HG03520 (cell line): ENCODE measurements around the gene VEZT.
"Not testable (repeated sequence)": the region's sequence is repeated elsewhere in the genome, so short reads cannot be mapped to it uniquely, and the experiment has no call there.

Experiments used
- ATAC-seq: cut with Tn5 transposase; IDR thresholded peaks from one replicate; pipeline ENCODE4 v1.9.1; 2021; ENCODE audit warnings: mild to moderate bottlenecking, moderate library complexity; ENCODE audit not compliant: unreplicated experiment

VEZT gene

GRCh38 chr12:95217377-95218149 lies at the start of gene VEZT, which contains the start of gene FGD6:
TSS of gene VEZT (plus strand) at chr12:95217807. CDS start at chr12:95217851, 44 bp downstream.
TSS of gene FGD6 (minus strand) at chr12:95217467. CDS start at chr12:95217240, 227 bp downstream.
- peak; percentile 83 for ATAC-seq

DNA sequence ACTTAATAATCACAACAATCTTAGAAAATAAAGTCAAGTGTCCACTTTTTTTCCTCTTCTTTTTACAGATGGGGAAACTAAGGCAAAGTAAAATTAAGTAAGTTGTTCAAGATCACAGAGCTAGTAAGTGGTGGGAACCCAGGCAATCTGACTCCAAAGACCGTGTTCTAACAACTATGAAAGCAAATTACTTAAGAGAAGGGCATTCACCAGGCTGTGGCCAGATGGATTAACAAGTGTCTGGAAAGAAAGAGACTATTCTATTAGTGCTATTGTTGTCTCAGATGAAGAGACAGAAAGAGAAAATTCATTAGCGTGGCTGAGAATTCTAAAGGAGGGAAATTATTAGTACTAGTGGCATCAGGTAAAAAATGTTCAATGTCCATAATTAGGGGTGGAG lies 48.9 kb upstream of the VEZT start:
- ATAC-seq, result no peak

- ATAC-seq, result no peak
Observed at GRCh38 chr12:95169368-95169767, 48.2 kb upstream of the VEZT start.

GRCh38 chr12:95173392-95174251 lies 44.0 kb upstream of the VEZT start:
- no peak for ATAC-seq

DNA sequence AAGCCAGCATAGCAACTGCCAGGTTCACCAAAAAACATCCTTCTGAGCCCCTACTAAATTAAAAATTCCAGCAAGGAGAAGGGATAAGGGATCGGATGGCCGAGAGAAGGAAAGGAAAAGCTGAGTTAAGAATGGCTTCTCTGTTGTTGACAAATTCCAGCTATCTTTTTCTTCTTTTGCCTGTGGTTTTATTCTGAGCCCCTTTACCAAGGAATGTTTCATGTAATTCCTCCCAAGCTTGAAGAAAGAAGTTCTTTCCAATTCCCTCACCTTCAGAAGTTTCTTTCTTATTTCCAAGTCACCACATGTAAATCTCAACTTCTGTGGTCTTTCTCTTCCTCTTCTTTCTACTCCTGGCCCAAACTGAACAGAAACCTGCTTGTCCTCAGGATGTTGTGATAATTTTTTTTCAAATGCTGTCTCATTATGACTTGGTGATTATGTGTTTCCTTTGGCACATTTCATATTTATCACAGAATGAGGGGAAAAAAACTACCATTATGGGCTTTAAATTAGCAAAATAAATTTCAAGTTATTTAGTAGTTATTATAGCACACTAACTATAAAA lies 40.3 kb upstream of the VEZT start:
- ATAC-seq, result no peak

GRCh38 chr12:95178136-95178535 lies 39.5 kb upstream of the VEZT start:
- ATAC-seq, result no peak

- no peak for ATAC-seq
Observed at GRCh38 chr12:95179011-95179410, 38.6 kb upstream of the VEZT start.

GRCh38 chr12:95181103-95181502 lies 36.5 kb upstream of the VEZT start:
- ATAC-seq, result no peak

GRCh38 chr12:95182868-95183415 lies 34.7 kb upstream of the VEZT start:
- peak; percentile 46 for ATAC-seq

GRCh38 chr12:95184121-95184520 lies 33.5 kb upstream of the VEZT start:
- no peak for ATAC-seq

GRCh38 chr12:95185072-95185471 lies 32.5 kb upstream of the VEZT start:
- ATAC-seq, result no peak

DNA sequence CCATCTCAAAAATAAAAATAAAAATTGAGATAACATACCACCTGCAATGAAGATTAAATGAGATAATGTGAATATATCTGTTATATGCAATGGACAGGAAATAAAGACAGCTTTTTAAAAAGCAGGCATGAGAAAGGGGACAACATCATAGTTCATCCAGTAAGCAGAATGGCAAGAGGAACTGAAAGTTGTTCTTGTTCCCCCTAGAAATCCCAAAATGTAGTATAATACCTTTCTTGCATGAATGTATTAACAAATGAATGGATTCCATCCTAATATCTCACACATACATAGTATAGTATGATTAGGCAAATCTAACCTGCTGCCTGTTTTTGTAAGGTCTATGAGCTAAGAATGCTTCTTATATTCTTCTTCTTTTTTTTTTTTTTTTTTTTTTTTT lies 31.8 kb upstream of the VEZT start:
- ATAC-seq, result no peak

GRCh38 chr12:95187865-95188415 lies 29.7 kb upstream of the VEZT start:
- no peak for ATAC-seq

- no peak for ATAC-seq
Observed at GRCh38 chr12:95191060-95191696, 26.4 kb upstream of the VEZT start.

DNA sequence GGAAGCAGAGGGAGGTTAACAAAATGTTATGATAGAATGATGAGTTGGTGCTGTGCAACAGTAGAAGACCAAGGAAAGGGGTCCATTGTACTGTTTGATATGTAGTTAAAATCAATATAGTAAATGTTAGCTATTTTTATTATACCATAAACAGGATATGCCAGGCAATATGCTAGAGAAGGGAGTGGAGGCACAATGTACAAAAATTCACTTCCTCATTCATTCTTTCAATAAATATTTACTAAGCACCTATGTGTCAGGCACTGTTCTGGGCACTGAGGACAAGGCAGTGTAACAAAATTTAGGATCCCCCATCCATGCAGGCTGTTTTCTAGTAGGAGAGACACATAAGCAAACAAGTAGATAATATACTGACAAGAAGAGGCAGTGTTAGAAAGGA lies 25.3 kb upstream of the VEZT start:
- no peak for ATAC-seq

GRCh38 chr12:95193139-95193538 lies 24.5 kb upstream of the VEZT start:
- ATAC-seq, result no peak

DNA sequence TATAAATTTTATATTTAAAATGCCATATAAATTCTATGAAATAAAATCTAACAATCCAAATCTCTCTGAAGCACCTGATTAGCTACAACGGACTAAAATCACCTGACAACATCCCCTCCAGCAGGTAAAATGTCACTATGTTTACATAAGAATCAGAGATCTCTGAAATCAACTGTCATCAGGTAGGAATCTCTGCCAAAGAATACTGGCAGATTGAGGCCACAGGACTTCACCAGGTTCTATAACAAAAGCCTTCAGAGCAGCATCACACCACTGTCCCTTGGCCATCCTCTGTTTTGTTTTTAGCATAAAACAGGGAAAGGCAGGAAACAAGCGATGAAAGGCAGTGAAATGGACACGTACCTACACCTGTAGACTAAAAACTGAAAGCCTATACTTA lies 22.5 kb upstream of the VEZT start:
- no peak for ATAC-seq

DNA sequence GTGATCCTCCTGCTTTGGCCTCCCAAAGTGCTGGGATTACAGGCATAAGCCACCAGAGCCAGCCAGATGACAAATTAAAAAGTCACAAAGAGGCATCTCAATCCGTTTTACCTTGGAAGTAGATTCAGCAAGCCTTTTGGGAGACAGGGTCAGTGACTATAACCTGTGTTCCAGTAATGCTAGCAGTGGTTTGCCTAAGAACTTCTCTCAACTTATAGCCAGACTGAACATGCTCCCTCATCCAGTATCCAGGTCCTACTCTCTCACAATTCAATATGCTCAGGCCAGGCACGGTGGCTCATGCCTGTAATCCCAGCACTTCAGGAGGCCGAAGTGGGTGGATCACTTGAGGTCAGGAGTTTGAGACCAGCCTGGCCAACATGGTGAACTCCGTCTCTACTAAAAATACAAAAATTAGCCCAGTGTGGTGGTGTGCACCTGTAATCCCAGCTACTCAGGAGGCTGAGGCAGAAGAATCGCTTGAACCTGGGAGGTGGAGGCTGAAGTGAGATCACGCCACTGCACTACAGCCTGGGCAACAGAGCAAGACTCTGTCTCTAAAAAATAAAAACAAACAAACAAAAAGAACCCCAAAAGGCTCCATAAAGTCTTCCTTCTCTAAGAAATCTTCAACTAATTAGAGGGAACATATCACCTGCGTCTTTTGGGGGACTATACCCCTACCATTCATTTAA lies 20.6 kb upstream of the VEZT start:
- not testable (repeated sequence) for ATAC-seq

GRCh38 chr12:95197636-95198035 lies 20.0 kb upstream of the VEZT start:
- ATAC-seq, result no peak

DNA sequence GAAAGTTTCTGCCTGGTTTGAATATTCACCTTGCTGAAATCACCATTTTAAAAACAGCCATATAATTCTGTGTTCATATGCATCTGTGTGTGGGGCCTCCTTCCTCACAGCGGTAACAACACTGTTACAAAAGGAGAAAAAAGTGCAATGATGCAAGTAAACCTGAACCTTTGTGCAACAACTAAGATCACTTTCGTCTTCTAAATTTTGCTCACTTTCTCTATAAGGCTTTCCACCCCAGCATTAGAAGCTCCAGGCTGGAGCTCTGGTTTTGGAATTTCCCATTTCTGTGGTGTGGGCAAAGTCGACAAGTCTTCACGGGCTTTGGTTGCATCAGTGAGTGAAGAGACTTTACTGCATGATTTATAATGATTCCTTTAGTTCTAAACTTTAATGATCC lies 18.7 kb upstream of the VEZT start:
- ATAC-seq, result peak; percentile 52
